ENCODE results near the gene PHLDB3.

GRCh38 chr19:43444531-43445287 is 59.8 kb downstream of the PHLDB3 start:
- no peak for TF ChIP-seq CTCF (IDR thresholded peaks at IDR 0.05; ENCODE audit: low read depth, low read length, poor library complexity, severe bottlenecking)
- TF ChIP-seq EZH2phosphoT487 (IDR thresholded peaks at IDR 0.05; ENCODE audit: borderline replicate concordance, low read length) = no peak

Measured in DOHH2 (cell line).